ENCODE data around the gene NAMPT.

DNA sequence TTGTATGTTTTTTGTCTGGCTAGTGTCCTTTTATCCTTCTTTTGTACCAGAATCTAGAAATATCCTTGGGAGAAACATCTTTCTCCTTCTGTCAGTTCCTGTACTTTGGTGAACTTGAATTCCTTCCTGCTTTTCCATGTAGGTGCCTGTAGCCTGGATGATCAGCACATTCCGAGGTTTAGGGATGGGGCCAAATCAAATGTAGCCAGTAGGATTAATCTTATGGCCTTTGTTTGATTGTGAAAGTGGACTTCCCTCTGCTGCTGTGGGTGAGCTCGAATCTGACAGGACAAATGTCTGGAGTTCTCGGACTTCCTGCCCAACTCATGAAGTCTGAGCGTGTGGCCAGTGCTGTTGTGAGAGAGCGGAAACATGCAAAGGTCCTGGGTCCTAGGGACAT lies 33.2 kb upstream of the NAMPT start:
- TF ChIP-seq, protein P1, sequence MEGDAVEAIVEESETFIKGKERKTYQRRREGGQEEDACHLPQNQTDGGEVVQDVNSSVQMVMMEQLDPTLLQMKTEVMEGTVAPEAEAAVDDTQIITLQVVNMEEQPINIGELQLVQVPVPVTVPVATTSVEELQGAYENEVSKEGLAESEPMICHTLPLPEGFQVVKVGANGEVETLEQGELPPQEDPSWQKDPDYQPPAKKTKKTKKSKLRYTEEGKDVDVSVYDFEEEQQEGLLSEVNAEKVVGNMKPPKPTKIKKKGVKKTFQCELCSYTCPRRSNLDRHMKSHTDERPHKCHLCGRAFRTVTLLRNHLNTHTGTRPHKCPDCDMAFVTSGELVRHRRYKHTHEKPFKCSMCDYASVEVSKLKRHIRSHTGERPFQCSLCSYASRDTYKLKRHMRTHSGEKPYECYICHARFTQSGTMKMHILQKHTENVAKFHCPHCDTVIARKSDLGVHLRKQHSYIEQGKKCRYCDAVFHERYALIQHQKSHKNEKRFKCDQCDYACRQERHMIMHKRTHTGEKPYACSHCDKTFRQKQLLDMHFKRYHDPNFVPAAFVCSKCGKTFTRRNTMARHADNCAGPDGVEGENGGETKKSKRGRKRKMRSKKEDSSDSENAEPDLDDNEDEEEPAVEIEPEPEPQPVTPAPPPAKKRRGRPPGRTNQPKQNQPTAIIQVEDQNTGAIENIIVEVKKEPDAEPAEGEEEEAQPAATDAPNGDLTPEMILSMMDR (IDR thresholded peaks at IDR 0.05), result no peak
- no peak for TF ChIP-seq POLR2A (IDR thresholded peaks at IDR 0.05)

Measured in right lobe of liver (tissue), 4 donors.